Stimulated activated CD8-positive, alpha-beta memory T cell treated with anti-CD3 and anti-CD28 coated beads, Interleukin-7, amount 100 ng/mL, for 1 hour (primary cell): ENCODE results near the gene IFNA17.
"Not testable (repeated sequence)": the region's sequence is repeated elsewhere in the genome, so short reads cannot be mapped to it uniquely, and the experiment has no call there.

Experiments
- DNase-seq, 2 donors: peaks; one replicate each; pipeline ENCODE4 v3.0.0-alpha.2; 2020; ENCODE audit warnings: low read depth in 2 of 2

IFNA17 gene

DNA sequence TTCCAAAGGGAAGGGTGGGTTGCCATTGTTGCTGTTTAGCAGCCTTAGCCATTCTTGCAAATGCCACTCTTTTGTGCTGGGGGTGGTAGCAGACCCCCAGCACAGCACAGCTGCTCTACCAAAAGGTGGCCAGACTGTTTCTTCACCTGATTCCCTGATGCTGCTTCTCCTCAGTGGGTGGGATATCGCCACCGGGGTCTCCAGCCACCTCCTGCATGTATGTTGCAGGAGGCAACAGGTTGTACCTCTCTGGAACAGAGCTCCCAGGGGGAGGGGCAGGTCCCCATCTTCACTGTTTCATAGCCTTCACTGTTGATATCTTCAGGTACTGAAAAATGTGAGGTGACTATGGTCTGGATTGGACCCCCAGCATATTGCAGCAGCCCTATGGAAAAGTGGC is 17.2 kb downstream of the IFNA17 start:
- DNase-seq, result not testable (repeated sequence)

DNA sequence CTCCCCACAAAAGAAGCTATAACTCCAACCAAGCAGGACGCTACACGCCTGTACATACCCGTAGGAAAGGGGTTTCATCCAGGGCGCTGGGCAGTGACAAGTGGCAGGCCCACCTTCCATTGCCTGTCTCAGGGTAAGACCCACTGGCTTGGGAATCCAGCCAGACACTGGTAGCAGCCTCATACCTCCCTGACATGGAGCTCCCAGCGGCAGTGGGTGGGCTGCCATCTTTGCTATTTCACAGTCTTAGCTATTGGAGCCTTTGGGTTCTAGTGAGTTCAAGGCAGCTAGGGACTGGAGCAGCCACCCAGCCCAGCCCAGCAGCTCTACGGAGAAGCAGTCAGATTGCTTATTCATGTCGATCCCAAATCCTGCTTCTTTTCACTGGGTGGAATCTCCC is 17.7 kb downstream of the IFNA17 start:
- no peak for DNase-seq

DNA sequence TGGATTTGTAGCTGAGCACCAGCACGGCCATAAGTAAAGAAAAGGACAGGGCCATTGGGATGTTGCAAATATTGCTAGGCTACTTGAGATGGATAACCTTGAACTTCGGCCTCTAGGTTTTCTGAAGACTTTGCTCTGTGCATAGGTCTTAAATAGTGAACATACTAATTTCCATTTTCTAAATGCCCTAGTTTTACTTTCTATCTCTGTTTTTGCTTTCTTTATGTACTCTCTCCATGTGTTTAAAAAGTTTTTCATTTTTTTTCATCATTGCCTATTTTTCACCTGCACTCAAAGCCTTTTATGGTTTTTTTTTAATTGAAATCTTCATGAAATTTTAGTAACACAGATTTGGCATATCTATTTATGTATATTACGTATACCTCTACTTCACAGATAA is 21.0 kb downstream of the IFNA17 start, which contains the start of gene IFNA10:
IFNA10 (minus strand) TSS at position 101 of the 400 bp plus-strand sequence; CDS start at position 55, 46 bp downstream.
- not testable (repeated sequence) for DNase-seq

DNA sequence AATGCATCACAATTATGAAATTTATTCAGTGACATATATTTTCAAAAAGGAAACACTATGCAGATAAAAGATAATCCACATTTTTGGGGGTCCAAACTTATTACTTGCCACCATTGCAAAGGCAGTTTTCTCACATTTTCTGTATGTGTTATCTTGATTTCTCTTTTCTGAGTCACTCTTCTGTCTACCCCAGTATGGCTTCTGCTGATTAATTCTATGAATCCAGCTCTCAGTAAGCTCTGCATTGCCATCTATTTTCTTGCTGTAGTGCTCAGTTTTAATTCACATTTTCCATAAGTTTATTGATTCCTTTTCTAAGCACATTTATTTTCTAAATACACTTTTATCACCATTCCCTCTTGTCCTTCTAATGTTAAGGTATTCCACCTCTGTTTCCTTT is 22.8 kb downstream of the IFNA17 start:
- DNase-seq, result no peak

DNA sequence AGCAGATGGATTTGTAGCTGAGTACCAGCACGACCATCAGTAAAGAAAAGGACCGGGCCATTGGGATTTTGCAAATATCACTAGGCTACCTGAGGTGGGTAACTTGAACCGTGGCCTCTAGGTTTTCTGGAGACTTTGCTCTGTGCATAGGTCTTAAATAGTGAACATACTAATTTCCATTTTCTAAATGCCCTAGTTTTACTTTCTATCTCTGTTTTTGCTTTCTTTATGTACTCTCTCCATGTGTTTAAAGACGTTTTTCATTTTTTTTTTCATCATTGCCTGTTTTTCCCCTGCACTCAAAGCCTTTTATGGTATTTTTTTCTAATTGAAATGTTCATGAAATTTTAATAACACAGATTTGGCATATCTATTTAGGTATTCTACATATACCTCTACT is 25.9 kb downstream of the IFNA17 start, which contains the start of gene IFNA7:
IFNA7 (minus strand) TSS at position 101 of the 400 bp plus-strand sequence; CDS start at position 61, 40 bp downstream.
- DNase-seq, result not testable (repeated sequence)

DNA sequence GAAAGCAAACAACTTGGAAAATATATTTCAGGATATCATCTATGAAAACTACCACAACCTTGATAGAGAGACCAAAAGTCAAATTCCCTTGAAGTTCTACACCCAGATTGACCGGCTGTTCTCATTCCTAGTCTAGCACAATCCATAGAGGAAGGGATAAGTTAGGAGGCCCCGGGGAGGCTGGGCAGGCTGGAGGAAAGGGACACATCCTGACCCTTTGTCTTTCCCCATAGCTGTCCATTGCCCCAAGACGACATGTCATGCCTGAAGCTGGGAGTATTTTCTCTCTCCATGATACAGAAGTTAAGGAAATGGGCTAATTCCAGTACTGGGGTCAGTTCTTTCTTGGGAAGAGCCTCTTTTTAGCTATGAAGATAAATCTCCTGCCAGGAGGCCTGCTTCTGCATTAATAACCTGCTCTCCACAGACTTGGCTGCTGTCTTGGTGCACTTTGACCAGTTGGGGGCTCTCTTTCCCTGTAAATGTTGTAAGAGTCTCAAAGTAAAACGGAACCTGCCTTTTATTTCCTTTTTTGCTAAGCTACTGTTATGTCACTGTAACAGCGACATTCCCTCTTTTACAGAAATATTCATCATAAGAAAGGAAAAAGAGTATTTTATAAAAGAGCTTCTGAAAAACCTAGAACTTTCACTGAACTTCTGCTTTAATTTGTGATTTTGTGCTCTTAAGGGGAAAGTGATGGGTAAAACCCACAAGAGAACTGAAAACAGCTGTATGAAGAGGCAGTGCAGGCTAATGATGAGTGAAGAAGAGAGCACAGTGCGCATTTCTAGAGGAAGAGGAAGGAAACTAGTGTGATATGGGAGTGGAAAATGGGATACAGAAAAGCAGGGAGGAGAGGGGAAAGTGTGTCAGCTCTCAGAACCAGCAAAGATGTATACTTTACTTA is 32.9 kb downstream of the IFNA17 start:
- DNase-seq, result not testable (repeated sequence)

DNA sequence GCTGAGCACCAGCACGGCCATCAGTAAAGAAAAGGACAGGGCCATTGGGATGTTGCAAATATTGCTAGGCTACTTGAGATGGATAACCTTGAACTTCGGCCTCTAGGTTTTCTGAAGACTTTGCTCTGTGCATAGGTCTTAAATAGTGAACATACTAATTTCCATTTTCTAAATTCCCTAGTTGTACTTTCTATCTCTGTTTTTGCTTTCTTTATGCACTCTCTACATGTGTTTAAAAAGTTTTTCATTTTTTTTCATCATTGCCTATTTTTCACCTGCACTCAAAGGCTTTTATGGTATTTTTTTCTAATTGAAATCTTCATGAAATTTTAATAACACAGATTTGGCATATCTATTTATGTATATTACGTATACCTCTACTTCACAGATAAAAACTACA is 40.5 kb downstream of the IFNA17 start, which contains the start of gene IFNA4:
IFNA4 (minus strand) TSS at position 101 of the 400 bp plus-strand sequence; CDS start at position 45, 56 bp downstream.
- not testable (repeated sequence) for DNase-seq

DNA sequence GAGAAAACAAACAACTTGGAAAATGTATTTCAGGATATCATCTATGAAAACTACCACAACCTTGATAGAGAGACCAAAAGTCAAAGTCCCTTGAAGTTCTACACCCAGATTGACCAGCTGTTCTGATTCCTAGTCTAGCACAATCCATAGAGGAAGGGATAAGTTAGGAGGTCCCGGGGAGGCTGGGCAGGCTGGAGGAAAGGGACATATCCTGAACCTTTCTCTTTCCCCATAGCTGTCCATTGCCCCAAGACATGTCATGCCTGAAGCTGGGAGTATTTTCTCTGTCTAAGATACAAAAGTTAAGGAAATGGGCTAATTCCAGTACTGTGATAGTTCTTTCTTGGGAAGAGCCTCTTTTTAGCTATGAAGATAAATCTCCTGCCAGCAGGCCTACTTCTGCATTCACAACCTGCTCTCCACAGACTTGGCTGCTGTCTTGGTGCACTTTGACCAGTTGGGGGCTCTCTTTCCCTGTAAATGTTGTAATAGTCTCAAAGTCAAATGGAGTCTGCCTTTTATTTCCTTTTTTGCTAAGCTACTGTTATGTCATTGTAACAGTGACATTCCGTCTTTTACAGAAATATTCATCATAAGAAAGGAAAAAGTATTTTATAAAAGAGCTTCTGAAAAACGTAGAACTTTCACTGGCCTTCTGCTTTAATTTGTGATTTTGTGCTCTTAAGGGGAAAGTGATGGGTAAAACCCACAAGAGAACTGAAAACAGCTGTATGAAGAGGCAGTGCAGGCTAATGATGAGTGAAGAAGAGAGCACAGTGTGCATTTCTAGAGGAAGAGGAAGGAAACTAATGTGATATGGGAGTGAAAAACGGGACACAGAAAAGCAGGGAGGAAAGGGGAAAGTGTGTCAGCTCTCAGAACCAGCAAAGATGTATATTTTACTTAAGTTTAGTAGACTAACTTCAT is 44.9 kb downstream of the IFNA17 start:
- not testable (repeated sequence) for DNase-seq
